ENCODE results near the gene RASEF.

The RASEF gene

GRCh38 chr9:82981552-82981951 lies 81.4 kb downstream of the RASEF start:
- no peak for TF ChIP-seq CTCF (IDR thresholded peaks at IDR 0.05)

DNA sequence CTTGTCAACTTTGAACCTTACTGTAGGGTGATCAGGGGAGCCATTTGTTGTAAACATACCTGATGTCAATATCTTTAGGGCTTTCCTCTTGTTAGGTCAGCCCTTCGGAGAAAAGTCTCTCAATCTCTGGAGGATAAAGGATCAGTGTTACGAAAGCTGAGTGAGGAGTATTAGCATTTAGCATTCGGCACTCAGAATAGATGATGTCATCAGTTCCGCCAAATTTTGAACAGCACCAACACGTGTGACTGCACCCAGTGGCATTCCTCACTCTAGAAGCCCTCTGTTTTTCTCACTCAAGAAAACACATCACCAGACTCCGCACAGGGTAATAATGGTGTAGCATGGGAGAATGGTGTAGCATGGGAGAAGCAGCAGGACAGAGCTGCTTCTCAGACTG lies 87.8 kb downstream of the RASEF start:
- no peak for TF ChIP-seq CTCF (IDR thresholded peaks at IDR 0.05)

DNA sequence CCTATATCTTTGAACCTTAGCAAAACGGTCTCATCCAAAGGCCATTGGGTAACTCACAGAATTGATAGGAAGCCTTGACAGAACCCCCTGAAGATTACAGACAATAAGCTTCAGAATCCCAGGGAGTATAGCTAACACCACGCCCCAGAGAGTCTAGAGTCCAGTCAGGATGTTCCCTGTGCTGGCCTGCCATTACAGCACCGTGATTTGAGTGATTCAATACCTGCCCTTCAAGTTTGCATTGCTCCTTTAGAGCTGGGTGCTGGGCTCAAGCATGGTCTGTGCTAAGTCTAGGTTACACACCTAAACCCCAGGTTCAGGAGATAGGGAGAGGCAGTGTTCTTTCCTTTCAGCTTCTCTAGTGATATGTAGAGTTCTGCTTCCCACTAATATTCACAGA lies 90.5 kb downstream of the RASEF start:
- no peak for TF ChIP-seq CTCF (IDR thresholded peaks at IDR 0.05)

- no peak for TF ChIP-seq CTCF (IDR thresholded peaks at IDR 0.05)
Measured at GRCh38 chr9:82970359-82970758, 92.6 kb downstream of the RASEF start.

DNA sequence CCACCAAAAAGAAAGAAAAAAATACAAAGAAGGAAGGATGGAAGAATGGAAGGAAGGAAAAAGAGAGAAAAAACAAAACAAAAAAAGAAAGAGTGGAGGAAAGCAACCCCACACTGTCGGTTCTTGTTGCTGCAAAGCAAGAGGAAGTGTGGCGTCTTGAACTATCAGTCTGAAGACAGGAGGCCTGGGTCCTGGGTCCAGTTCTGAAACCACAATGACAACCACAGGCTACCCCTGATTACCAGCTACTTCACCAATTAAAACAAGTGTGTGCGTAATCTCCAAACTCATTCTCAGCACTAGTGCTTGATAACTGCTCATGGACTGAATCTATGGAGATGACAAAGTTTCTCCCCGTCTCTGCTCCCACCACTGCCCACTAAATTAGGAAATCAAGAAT lies 93.7 kb downstream of the RASEF start:
- no peak for TF ChIP-seq CTCF (IDR thresholded peaks at IDR 0.05)

GRCh38 chr9:82968816-82969215 lies 94.1 kb downstream of the RASEF start:
- TF ChIP-seq CTCF (IDR thresholded peaks at IDR 0.05) = no peak

DNA sequence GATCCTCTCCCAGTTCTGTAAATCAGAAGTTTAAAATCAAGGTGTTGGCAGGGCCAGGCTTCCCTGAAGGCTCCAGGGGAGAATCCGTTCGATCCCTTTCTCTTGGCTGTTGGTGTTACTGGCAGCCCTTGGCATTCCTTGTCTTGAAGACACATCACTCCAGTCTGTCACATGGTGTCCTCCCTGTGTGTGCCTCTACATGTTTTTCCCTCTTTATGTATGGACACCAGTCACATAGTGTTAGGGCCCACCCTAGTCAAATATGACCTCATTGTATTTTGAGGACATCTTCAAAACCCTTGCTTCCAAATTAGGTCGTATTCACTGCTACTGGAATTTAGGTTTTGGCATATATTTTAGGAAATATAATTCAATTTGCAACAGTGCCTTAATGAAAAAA lies 94.6 kb downstream of the RASEF start:
- no peak for TF ChIP-seq CTCF (IDR thresholded peaks at IDR 0.05)

GRCh38 chr9:82961504-82962125 lies 101.3 kb downstream of the RASEF start:
- TF ChIP-seq CTCF (IDR thresholded peaks at IDR 0.05) = peak; percentile 90

Measured in LNCAP (cell line).